ENCODE data around the gene OLFML1.

Gene OLFML1

GRCh38 chr11:7484131-7484530 lies 1.2 kb upstream of the OLFML1 start:
- no peak for DNase-seq

GRCh38 chr11:7484645-7485044 lies 661 bp upstream of the OLFML1 start:
- DNase-seq = no peak

DNA sequence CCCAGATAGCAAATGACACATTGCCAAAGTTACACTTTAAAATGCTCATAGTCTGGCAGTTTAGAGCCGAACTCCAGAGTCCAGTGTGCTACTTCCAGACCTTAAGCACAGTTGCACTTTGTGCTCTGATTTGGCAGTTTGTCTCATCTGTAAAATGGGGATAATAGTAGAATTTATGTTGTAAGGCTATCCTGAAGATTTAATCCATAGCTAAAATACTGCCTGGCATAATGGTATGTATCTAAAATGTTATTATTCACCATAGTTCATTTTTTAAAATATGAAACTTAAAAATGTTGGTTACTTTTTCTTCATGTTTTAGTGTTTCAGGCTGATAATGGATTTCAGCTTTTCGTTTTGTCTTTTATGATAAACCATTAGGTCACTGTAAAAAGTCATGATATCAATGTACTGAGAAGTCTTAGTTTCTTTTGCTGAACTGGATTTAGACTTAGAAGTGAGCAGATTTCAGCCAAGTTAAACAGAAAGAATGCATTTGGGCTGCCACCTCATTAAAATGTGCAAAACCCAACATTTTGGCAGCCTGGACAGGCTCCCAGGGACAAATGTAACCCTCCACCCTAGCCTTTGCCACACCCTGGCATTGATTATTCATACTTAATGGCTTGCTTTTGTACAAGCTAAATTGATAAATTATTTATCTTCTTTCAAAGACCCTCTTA lies 933 bp downstream of the OLFML1 start:
- DNase-seq = no peak

DNA sequence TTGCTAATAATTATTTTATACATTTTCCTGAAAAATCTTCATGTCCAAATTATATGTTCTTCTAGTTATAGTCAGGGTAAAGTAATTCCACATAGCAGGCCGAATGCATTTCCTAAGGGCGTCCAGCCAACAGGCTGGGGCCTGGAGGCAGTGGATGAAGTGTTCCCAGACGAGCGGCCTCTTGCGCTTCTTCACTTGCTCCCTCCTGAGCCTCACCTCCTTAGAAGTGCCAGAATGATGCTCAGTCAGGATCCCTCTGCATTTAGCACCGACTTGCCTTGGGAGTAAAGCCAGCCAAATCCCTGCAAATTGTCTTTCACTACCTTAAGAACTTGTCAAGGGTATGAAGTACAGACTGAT lies 1.5 kb downstream of the OLFML1 start:
- DNase-seq = no peak

GRCh38 chr11:7487360-7487759 lies 2.1 kb downstream of the OLFML1 start:
- no peak for DNase-seq

DNA sequence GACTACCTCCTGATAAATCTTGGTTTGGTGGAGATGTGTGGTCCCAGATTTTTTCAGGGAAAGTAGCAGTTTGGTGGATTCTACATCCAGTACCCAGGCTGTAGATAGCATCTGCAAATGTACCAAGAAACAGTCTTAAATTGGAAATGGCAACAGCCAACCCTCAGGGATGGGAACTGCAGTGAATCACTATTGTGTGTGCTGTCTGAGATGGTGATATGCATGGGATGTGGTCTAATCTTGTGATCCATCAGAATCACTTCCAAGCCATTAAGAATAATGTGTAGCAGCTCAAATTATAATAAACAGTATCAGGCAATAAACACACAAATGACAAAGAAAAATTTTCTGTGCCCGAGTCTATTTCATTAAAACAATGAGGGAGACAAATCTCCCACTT lies 3.4 kb downstream of the OLFML1 start:
- DNase-seq = no peak

DNA sequence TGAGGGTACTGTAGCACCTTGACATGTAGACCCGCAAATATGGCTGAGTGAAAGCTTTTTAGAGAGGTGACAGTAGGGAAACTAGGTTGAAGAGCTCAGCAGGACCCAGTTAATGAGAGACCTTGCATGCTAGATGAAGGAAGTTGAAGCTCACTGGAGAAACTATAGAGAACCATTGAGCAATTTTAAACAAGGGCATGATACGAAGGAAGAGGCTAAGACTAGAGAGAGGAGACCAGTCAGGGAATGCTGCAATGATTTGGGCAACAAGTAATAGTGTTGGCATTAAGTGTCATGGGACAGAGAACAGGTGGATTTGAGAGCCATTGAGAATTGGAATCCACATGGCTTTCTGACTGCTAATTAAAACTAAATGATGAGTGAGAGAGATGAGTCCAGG lies 4.1 kb downstream of the OLFML1 start:
- no peak for DNase-seq

DNA sequence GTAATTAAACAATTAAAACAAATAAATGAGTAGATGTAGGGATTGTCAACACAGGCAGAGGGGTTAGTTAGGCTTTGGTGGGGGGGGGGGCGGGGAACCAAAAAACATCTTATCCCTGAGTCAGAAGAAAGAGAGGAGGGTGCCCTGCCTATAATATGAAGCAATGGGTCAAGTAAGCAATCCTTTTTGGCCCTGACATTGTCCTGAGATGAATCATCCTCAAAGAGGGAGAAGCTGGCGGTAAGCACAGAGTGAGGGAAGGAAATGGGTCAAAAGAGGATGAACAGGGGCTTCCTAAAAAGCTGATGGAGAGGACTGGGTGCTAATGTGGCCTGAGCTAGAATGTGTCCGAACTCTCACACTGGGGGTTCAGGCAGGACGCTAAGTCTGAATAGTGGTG lies 4.7 kb downstream of the OLFML1 start:
- DNase-seq = no peak

- no peak for DNase-seq
Measured at GRCh38 chr11:7490535-7490934, 5.2 kb downstream of the OLFML1 start.

DNA sequence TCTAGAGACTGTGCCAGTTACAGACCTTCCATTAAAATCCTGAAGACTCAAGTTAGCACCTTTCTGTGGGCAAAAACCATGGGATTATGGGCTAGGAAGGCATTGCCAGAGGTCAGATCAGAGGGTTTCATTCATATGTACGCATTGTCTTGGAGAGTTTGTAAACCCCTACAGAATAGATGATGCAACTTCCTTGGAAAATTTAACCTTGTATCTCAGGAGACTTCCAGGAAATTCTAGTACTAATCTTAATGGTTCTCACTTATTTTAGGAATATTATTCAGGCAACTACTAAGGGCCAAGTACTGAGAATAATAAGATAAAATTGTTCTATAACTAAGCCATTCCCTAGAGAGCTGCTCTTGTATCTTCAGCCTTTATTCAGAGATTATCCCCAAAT lies 6.9 kb downstream of the OLFML1 start:
- DNase-seq = no peak

DNA sequence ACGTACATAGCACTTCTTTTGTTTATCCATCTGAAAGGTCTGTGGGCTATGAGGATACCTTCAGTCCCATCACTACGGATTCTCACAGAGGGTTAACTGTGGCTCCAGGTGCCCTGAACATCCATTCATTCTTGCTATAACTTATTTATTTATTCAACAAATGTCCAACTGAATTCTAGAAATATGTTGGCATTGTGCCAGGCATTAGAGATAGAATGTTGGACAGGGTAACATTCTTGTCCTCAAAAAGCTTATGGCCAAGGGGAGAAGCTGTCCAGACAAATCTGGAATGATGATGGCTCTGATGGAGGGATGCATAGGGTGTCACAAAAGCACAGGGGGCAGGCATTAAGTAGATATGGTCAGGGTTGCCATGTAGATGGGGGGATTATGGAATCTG lies 8.4 kb downstream of the OLFML1 start:
- DNase-seq = no peak

DNA sequence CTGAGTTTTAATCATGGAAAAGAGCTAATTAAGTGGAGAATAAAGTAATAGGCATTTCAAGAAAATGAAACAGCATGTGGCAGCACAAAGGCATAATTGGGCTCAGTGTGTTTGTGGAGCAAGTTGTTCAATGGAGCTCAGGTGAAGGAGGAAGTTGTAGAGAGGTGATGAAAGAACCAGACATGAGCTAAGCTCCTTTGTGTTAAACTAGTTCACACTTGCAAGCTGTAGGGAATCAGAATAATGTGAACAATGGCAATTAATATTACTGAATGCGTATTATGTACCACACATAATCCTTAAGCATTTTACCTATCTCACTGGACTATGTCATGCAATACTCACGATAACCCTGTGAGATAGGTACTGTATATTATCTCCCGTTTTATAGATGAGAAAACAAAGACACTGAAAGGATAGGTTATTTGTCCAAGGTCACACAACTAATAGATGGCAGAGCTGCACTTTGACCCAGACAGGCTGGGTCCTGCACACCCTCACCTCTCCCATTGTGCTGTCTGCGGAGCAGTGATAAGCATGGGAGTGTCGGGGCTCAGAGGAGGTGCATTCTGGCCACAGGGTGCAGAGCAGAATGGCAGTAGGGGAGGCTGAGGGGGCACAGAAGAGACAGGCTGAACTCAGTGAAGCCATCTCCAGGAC lies 8.9 kb downstream of the OLFML1 start:
- no peak for DNase-seq

DNA sequence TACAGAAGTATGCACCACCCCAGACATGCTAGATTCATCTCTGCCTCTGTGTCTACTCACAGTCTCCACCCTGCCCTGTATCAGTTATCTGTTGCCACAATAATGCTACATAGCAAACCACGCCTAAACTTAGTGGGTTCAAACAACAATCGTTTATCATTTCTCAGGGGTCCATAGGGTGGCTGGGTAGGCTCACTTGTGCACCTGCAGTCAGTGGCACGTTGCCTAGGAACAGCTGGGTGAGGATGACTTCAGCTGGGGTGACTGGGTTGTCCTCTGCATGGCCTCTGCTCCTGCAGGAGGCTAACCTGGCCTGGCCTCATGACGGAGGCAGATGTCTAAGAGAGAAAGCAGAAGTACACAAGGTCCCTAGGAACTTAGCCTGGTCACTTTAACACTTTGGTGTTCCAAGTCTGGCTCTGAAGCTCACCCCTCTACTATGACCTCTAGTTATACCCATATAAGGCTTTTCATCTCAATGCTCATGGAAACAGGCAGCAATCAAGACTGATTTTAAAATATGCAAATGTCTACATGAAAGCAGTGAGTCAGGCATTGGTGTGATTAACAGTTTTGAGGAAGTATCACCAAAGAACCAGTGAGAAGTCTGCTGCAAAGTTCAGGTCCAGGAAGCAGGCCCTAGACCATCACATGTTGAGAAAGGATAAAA lies 10.7 kb downstream of the OLFML1 start:
- DNase-seq = no peak

DNA sequence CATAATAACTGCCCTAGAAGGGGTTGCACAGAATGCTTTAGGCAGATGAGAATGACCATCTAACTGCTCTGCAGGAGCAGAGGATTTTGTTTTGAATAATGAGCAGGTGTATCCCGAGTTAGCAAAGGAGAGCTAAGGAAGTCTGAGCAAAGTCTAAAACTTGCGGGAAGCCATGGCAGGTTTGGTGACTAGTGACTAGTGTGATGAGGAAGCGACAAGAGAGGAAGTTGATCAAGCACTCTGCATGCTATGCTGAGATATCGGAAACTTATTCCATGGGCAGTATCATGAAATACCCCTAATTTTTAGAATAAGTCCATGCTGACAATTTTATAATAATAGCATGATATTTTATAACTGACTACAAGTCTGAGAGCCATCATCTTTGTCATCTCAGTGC lies 12.9 kb downstream of the OLFML1 start:
- no peak for DNase-seq

DNA sequence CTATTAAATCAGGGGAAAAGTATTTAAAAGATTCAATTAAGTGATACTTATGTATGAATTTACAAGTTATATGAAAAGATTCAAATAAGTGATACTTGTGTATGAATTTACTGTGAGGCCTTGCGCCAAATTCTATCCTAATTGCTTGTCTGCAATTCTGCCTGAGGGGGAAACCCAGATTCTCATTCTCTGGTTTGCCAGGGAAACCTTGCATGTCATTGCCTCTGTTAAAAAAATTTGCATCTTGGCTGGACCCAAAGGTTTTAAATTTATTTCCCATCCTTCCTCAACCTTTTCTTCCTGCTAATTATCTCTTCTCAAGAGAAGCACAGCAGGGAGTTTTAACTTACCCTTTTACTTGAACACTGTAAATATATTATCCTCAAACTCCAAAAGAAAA lies 13.8 kb downstream of the OLFML1 start:
- DNase-seq = no peak

- no peak for DNase-seq
Measured at GRCh38 chr11:7500251-7500650, 14.9 kb downstream of the OLFML1 start.

GRCh38 chr11:7501251-7501650 lies 15.9 kb downstream of the OLFML1 start:
- DNase-seq = no peak

GRCh38 chr11:7501894-7502293 lies 16.6 kb downstream of the OLFML1 start:
- DNase-seq = no peak

GRCh38 chr11:7506243-7506642 lies 20.9 kb downstream of the OLFML1 start:
- no peak for DNase-seq

GRCh38 chr11:7508087-7508486 lies 22.8 kb downstream of the OLFML1 start:
- DNase-seq = no peak

DNA sequence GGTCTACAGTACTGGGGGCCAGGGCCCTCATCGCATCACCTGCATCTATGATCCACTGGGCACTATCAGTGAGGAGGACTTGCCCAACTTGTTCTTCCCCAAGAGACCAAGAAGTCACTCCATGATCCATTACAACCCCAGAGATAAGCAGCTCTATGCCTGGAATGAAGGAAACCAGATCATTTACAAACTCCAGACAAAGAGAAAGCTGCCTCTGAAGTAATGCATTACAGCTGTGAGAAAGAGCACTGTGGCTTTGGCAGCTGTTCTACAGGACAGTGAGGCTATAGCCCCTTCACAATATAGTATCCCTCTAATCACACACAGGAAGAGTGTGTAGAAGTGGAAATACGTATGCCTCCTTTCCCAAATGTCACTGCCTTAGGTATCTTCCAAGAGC lies 24.7 kb downstream of the OLFML1 start:
- no peak for DNase-seq

DNA sequence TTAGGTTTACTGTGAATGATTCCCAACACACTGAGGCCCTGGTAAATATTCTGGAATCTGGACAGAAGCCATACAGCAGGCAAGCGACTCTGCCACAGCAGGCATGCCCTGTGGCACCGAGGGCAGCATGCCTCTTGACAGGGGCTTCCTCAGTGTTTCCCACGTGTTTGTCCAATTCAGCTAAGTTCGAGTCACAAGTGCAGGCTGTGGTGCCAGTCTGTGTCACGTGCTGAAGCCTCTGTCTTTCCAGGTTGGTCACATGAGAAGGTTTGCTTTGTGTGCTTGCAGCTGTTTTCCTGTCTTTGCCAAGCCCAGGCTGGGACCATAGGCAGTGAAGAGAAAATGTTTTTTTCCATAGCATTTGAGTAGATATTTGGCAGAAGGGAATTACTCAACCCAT lies 26.1 kb downstream of the OLFML1 start:
- no peak for DNase-seq

DNA sequence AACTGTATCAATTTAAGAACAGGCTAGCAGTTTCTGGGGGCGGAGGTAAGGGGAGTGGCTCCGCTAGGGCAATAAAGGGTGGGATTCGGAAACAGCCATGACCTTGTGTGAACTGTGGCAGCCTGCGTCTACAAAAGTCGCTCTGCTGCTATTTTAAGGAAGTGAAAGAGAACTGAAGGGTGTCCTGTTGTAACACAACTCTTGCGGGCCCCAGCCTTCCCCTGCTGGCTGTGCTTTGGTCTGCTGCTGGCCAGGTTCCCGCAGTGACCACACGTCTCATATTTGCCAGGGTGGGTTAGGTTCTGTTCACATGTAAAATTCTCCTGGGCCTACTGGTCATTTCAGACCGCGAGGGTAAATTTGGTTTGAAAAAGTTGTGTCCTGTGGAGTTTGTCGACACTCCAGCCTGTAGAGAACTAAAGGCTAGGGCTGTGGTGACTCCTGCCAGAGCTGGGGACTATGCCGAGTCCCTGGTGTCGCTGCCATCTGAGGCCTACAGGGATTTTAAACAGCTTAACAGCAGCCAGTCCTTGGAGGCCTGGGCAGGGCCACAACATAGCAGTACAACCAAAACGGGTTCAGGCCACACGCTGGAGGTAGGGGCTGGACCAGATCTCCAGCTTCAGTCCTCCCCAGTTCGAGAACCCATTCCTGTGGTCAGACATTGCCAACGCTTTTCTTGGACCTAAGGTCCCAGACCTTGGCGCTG lies 27.4 kb downstream of the OLFML1 start:
- no peak for DNase-seq

Data from GF-D8 (cell line).